OCI-M2 (cell line): ENCODE results near the gene FNTB.

Experiments used
- DNase-seq: peaks from one replicate; lab custom pipeline; 2025; ENCODE audit not compliant: unreplicated experiment; lab: John Stamatoyannopoulos, UW

The FNTB gene

DNA sequence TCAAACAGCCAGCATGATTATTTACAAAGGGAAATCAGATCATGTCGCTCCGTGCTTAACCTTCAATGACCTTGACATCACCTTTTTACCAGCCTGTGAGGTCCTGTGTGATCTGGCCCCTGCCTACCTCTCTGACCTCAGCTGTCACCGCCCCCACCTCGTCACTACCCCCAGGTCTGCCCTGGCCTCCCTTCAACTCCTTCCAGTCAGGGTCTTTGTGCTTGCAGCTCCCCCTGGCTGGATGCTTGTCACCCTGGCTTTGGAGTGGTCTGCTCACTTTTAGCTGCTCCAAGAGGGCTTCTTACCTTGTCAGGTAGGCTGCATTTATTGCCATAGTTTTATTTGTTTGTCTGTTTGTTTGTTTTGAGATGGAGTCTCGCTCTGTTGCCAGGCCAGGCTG lies 123.8 kb downstream of the FNTB start:
- DNase-seq, result no peak
